Measurements from ENCODE around the gene CAMKK1.

Gene CAMKK1

GRCh38 chr17:3884188-3884587 lies 8.7 kb downstream of the CAMKK1 start:
- TF ChIP-seq CTCF (IDR thresholded peaks at IDR 0.05; ENCODE audit: low read depth, low read length), result no peak
- DNase-seq (ENCODE audit: extremely low read depth, low read depth), result no peak

DNA sequence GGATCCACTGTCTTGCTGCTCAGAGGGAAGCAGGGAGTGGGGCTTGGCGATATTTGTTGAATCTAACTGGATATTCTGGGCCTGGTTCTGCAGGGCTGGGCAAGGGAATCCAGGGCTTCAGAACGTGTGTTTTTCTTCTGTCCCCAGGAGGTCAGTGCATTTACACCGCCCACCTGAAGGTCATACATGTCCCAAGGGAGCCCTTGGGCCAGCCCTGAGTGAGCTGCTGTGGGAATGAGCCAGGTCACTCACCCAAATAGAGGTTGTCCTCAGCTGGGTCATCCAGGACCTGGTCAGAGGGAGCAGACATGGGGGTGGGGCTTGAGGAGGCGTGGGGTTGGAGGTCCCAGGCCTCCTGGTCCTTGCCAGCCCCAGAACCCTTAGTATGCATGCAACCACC lies 10.6 kb downstream of the CAMKK1 start:
- TF ChIP-seq CTCF (IDR thresholded peaks at IDR 0.05; ENCODE audit: low read depth, low read length), result no peak
- no peak for DNase-seq (ENCODE audit: extremely low read depth, low read depth)

DNA sequence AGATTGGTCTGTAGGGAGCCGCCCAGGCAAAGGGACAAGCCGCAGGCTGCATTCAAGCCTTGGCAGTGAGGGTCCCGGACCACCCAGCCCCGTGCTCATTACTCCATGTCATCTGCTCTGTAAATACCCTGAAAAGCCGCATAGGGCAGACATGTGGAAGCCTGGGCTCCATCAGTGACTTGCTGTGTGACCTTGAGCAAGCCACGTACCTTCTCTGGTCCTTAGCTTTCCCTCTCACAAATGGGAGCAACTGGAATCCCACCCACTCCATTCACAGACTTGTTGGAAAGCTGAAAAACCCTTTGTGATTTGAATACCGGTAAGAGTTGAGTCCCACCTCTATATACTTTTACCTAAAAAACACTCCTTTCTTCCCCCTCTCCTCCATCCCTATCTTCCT lies 11.9 kb downstream of the CAMKK1 start:
- no peak for TF ChIP-seq CTCF (IDR thresholded peaks at IDR 0.05; ENCODE audit: low read depth, low read length)
- DNase-seq (ENCODE audit: extremely low read depth, low read depth), result no peak

DNA sequence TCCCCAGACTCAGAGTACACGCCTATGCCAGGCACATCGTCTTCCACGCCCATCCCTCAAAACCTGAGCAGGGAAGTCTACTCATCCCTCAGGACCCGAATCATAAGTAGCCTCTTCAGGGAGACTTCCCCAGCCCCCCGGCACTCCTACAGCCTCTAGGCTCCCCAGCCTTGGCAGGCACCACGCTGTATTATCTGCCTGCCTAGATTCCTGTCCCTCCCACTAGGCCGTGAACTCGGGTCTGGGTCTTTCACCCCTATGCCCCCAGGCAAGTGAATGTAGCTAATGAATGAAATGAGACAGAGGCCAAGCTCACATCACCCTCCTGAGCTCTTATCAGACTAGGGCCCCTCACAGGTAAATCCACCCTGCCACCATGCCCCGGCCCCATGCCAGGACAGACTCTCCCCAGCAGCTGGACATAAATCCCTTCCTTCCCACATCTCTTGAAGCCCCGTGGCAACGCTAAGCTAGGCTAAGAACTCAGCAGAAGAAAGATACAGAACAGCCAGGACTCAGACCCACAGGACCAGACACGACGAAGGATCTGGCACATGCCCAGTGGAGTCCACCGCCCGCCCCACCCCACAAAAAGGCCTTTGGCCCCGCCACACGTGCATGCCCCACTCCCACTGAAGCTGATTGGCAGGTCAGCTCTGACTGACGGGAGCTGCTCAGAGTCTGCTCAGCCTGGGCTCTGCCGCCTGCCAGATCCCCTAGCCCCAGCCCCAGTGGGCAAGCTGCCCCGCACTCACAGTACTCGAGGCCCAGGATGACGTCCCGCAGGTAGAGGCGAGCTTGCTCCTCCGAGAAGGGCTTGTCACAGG lies 13.0 kb downstream of the CAMKK1 start:
- no peak for DNase-seq (ENCODE audit: extremely low read depth, low read depth)
- TF ChIP-seq CTCF (IDR thresholded peaks at IDR 0.05; ENCODE audit: low read depth, low read length), result no peak

- no peak; the same call in 1 of the 2 replicates for TF ChIP-seq CTCF (IDR thresholded peaks at IDR 0.05; ENCODE audit: low read depth, low read length)
- no peak for DNase-seq (ENCODE audit: extremely low read depth, low read depth)
These were observed 13.7 kb downstream of the CAMKK1 start for GRCh38 chr17:3879186-3879585.

- TF ChIP-seq CTCF (IDR thresholded peaks at IDR 0.05; ENCODE audit: low read depth, low read length), result no peak
- DNase-seq (ENCODE audit: extremely low read depth, low read depth), result no peak
These were observed 15.6 kb downstream of the CAMKK1 start for GRCh38 chr17:3877220-3877619.

GRCh38 chr17:3875317-3875716 lies 17.5 kb downstream of the CAMKK1 start:
- TF ChIP-seq CTCF (IDR thresholded peaks at IDR 0.05; ENCODE audit: low read depth, low read length), result no peak
- DNase-seq (ENCODE audit: extremely low read depth, low read depth), result no peak

Data from AG09319 (cell line).